Measurements from ENCODE around the gene C5AR1.

DNA sequence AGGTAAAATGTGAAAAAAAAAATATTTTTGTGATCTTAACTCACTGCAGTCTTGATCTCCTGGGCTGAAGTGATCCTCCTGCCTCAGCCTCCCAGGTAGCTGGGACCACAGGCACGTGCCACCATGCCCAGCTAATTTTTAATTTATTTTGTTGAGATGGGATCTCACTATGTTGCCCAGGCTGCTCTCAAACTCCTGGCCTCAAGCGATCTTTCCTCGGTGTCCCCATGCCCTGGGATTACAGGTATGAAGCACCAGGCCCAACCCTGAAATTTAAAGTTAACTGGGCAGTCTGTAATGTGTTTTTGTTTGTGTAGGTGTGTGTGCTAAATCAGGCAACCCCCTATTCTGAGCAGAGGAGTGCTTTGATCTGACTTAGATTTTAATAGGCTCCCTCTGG lies 3.4 kb upstream of the C5AR1 start:
- TF ChIP-seq TAF1 (IDR thresholded peaks at IDR 0.05; ENCODE audit: borderline replicate concordance, low read depth, low read length) (no peak), POLR2A (IDR thresholded peaks at IDR 0.05; ENCODE audit: low read depth, low read length) (no peak), POLR2AphosphoS5 (IDR thresholded peaks at IDR 0.05; ENCODE audit: low read depth, low read length) (no peak)
